Measurements from ENCODE around the gene NF1.

Gene NF1

GRCh38 chr17:31373150-31374093, 278.6 kb downstream of the NF1 start:
- H3K4me3 ChIP-seq (ENCODE audit: low read length in 2 of 2), result no peak overlapping the region
- H3K4me2 ChIP-seq (ENCODE audit: insufficient read depth, low read length, poor library complexity, severe bottlenecking), result no peak overlapping the region
- H3K18ac ChIP-seq (ENCODE audit: low read length), result no peak overlapping the region
- no peaks in the 10 kb centered on the region for H3K79me1 ChIP-seq (ENCODE audit: low read depth, low read length)
- no peak overlapping the region for H2AK5ac ChIP-seq (ENCODE audit: low read depth, low read length)
- H2AFZ ChIP-seq (ENCODE audit: low read length), result no peak overlapping the region
- no peak overlapping the region for H2BK120ac ChIP-seq (ENCODE audit: low read depth, low read length)
- WGBS, 2 donors (ENCODE audit: extremely low coverage in 2 of 2, insufficient read length in 2 of 2, insufficient replicate concordance in 1 of 2), result no CpG with 5 or more reads among the region's 10 CpGs
- no peak overlapping the region for H2BK5ac ChIP-seq (ENCODE audit: low read length)
- no peak overlapping the region for H2BK15ac ChIP-seq (ENCODE audit: low read length)
- H3K27me3 ChIP-seq (ENCODE audit: control insufficient read depth in 3 of 3, insufficient read depth in 3 of 3, low read depth in 1 of 3, low read length in 3 of 3), result no peaks in the 10 kb centered on the region
- no peak overlapping the region for H3K9ac ChIP-seq (ENCODE audit: low read depth, low read length, poor library complexity)
- no peak overlapping the region for H3K4ac ChIP-seq (ENCODE audit: low read length)
- no peak overlapping the region for H3K27ac ChIP-seq (replicated peaks; ENCODE audit: low read length)
- H4K8ac ChIP-seq (ENCODE audit: low read depth, low read length), result no peak overlapping the region
- H2BK12ac ChIP-seq (ENCODE audit: low read length), result no peak overlapping the region
- no peak overlapping the region for H3K14ac ChIP-seq (ENCODE audit: low read length)
- no peak overlapping the region for H3K23ac ChIP-seq (ENCODE audit: low read depth, low read length, poor library complexity)
- H4K91ac ChIP-seq (ENCODE audit: low read depth, low read length, poor library complexity), result no peak overlapping the region
- no peaks in the 10 kb centered on the region for H3K9me3 ChIP-seq (replicated peaks in 1 of 2; ENCODE audit: control insufficient read depth in 2 of 2, insufficient read depth in 1 of 2, low read depth in 1 of 2, low read length in 2 of 2)
- peaks cover 0 to under 1% of the 10 kb centered on the region in 2 donors for H3K4me1 ChIP-seq (ENCODE audit: control insufficient read depth in 2 of 2, insufficient read depth in 1 of 2, low read depth in 1 of 2, low read length in 2 of 2)
- no peak for DNase-seq (ENCODE audit: low spot score)
- H3K36me3 ChIP-seq (replicated peaks in 1 of 2; ENCODE audit: control insufficient read depth in 2 of 2, insufficient read depth in 2 of 2, low read length in 2 of 2), result peaks cover 7 to 85% of the 10 kb centered on the region in 2 donors

- Histone ChIP-seq H2AFZ (ENCODE audit: low read length) (no peak overlapping the region), H3K4me2 (ENCODE audit: insufficient read depth, low read length, poor library complexity, severe bottlenecking) (no peak overlapping the region), H3K36me3 (replicated peaks in 1 of 2; ENCODE audit: control insufficient read depth in 2 of 2, insufficient read depth in 2 of 2, low read length in 2 of 2) (peaks cover 7 to 85% of the 10 kb centered on the region in 2 donors), H3K9ac (ENCODE audit: low read depth, low read length, poor library complexity) (no peak overlapping the region), H3K27me3 (ENCODE audit: control insufficient read depth in 3 of 3, insufficient read depth in 3 of 3, low read depth in 1 of 3, low read length in 3 of 3) (no peaks in the 10 kb centered on the region), H3K4ac (ENCODE audit: low read length) (no peak overlapping the region), H2BK15ac (ENCODE audit: low read length) (no peak overlapping the region), H3K79me1 (ENCODE audit: low read depth, low read length) (no peaks in the 10 kb centered on the region), H2BK120ac (ENCODE audit: low read depth, low read length) (no peak overlapping the region), H2BK5ac (ENCODE audit: low read length) (no peak overlapping the region), H4K8ac (ENCODE audit: low read depth, low read length) (no peak overlapping the region), H2AK5ac (ENCODE audit: low read depth, low read length) (no peak overlapping the region), H2BK12ac (ENCODE audit: low read length) (no peak overlapping the region), H3K4me1 (ENCODE audit: control insufficient read depth in 2 of 2, insufficient read depth in 1 of 2, low read depth in 1 of 2, low read length in 2 of 2) (peaks cover 0 to 2% of the 10 kb centered on the region in 2 donors), H3K4me3 (ENCODE audit: low read length in 2 of 2) (no peak overlapping the region), H3K18ac (ENCODE audit: low read length) (no peak overlapping the region), H4K91ac (ENCODE audit: low read depth, low read length, poor library complexity) (no peak overlapping the region), H3K9me3 (replicated peaks in 1 of 2; ENCODE audit: control insufficient read depth in 2 of 2, insufficient read depth in 1 of 2, low read depth in 1 of 2, low read length in 2 of 2) (no peaks in the 10 kb centered on the region), H3K14ac (ENCODE audit: low read length) (no peak overlapping the region), H3K27ac (replicated peaks; ENCODE audit: low read length) (no peak overlapping the region), H3K23ac (ENCODE audit: low read depth, low read length, poor library complexity) (no peak overlapping the region)
- no CpG with 5 or more reads among the region's 6 CpGs for WGBS, 2 donors (ENCODE audit: extremely low coverage in 2 of 2, insufficient read length in 2 of 2, insufficient replicate concordance in 1 of 2)
- DNase-seq (ENCODE audit: low spot score), result no peak
Observed at GRCh38 chr17:31374094-31374447, 279.3 kb downstream of the NF1 start.

- Histone ChIP-seq H3K4ac (ENCODE audit: low read length) (no peak overlapping the region), H3K18ac (ENCODE audit: low read length) (no peak overlapping the region), H2BK15ac (ENCODE audit: low read length) (no peak overlapping the region), H3K9ac (ENCODE audit: low read depth, low read length, poor library complexity) (no peak overlapping the region), H3K23ac (ENCODE audit: low read depth, low read length, poor library complexity) (no peak overlapping the region), H2AK5ac (ENCODE audit: low read depth, low read length) (no peak overlapping the region), H2BK120ac (ENCODE audit: low read depth, low read length) (no peak overlapping the region), H3K14ac (ENCODE audit: low read length) (no peak overlapping the region), H3K4me3 (ENCODE audit: low read length in 2 of 2) (no peak overlapping the region), H4K8ac (ENCODE audit: low read depth, low read length) (no peak overlapping the region), H2AFZ (ENCODE audit: low read length) (no peak overlapping the region), H2BK5ac (ENCODE audit: low read length) (no peak overlapping the region), H3K27ac (replicated peaks; ENCODE audit: low read length) (no peak overlapping the region), H3K9me3 (replicated peaks in 1 of 2; ENCODE audit: control insufficient read depth in 2 of 2, insufficient read depth in 1 of 2, low read depth in 1 of 2, low read length in 2 of 2) (no peaks in the 10 kb centered on the region), H3K36me3 (replicated peaks in 1 of 2; ENCODE audit: control insufficient read depth in 2 of 2, insufficient read depth in 2 of 2, low read length in 2 of 2) (peaks cover 7 to 86% of the 10 kb centered on the region in 2 donors), H2BK12ac (ENCODE audit: low read length) (no peak overlapping the region), H3K4me2 (ENCODE audit: insufficient read depth, low read length, poor library complexity, severe bottlenecking) (no peak overlapping the region), H3K4me1 (ENCODE audit: control insufficient read depth in 2 of 2, insufficient read depth in 1 of 2, low read depth in 1 of 2, low read length in 2 of 2) (peaks cover 0 to 2% of the 10 kb centered on the region in 2 donors), H3K79me1 (ENCODE audit: low read depth, low read length) (no peaks in the 10 kb centered on the region), H3K27me3 (ENCODE audit: control insufficient read depth in 3 of 3, insufficient read depth in 3 of 3, low read depth in 1 of 3, low read length in 3 of 3) (no peaks in the 10 kb centered on the region), H4K91ac (ENCODE audit: low read depth, low read length, poor library complexity) (no peak overlapping the region)
- WGBS, 2 donors (ENCODE audit: extremely low coverage in 2 of 2, insufficient read length in 2 of 2, insufficient replicate concordance in 1 of 2), result no CpG with 5 or more reads among the region's 2 CpGs
- DNase-seq (ENCODE audit: low spot score), result no peak
Observed at GRCh38 chr17:31374503-31374902, 279.7 kb downstream of the NF1 start.

- Histone ChIP-seq H3K27ac (replicated peaks; ENCODE audit: low read length) (no peak overlapping the region), H3K23ac (ENCODE audit: low read depth, low read length, poor library complexity) (no peak overlapping the region), H2AFZ (ENCODE audit: low read length) (no peak overlapping the region), H3K4me2 (ENCODE audit: insufficient read depth, low read length, poor library complexity, severe bottlenecking) (no peak overlapping the region), H2BK15ac (ENCODE audit: low read length) (no peak overlapping the region), H3K9ac (ENCODE audit: low read depth, low read length, poor library complexity) (no peak overlapping the region), H2BK5ac (ENCODE audit: low read length) (no peak overlapping the region), H3K18ac (ENCODE audit: low read length) (no peak overlapping the region), H3K4ac (ENCODE audit: low read length) (no peak overlapping the region), H3K4me1 (ENCODE audit: control insufficient read depth in 2 of 2, insufficient read depth in 1 of 2, low read depth in 1 of 2, low read length in 2 of 2) (peaks cover 0 to 2% of the 10 kb centered on the region in 2 donors), H4K91ac (ENCODE audit: low read depth, low read length, poor library complexity) (no peak overlapping the region), H3K27me3 (ENCODE audit: control insufficient read depth in 3 of 3, insufficient read depth in 3 of 3, low read depth in 1 of 3, low read length in 3 of 3) (no peaks in the 10 kb centered on the region), H4K8ac (ENCODE audit: low read depth, low read length) (no peak overlapping the region), H2BK120ac (ENCODE audit: low read depth, low read length) (no peak overlapping the region), H3K4me3 (ENCODE audit: low read length in 2 of 2) (no peak overlapping the region), H3K79me1 (ENCODE audit: low read depth, low read length) (peaks cover 1% of the 10 kb centered on the region), H3K9me3 (replicated peaks in 1 of 2; ENCODE audit: control insufficient read depth in 2 of 2, insufficient read depth in 1 of 2, low read depth in 1 of 2, low read length in 2 of 2) (no peaks in the 10 kb centered on the region), H2AK5ac (ENCODE audit: low read depth, low read length) (no peak overlapping the region), H3K14ac (ENCODE audit: low read length) (no peak overlapping the region), H3K36me3 (replicated peaks in 1 of 2; ENCODE audit: control insufficient read depth in 2 of 2, insufficient read depth in 2 of 2, low read length in 2 of 2) (peaks cover 7 to 64% of the 10 kb centered on the region in 2 donors), H2BK12ac (ENCODE audit: low read length) (no peak overlapping the region)
- DNase-seq (ENCODE audit: low spot score), result no peak
Observed at GRCh38 chr17:31378638-31379037, 283.9 kb downstream of the NF1 start.
